Measurements from ENCODE around the gene OXGR1.

The OXGR1 gene

GRCh38 chr13:97023117-97023516 is 28.8 kb upstream of the OXGR1 start:
- no peak overlapping the region for H3K4me3 ChIP-seq (ENCODE audit: low read depth, low read length)
- no peak for TF ChIP-seq CTCF (IDR thresholded peaks at IDR 0.05; ENCODE audit: borderline replicate concordance, insufficient read depth, low read depth, low read length)

- no peak overlapping the region for H3K4me3 ChIP-seq (ENCODE audit: low read depth, low read length)
- no peak for TF ChIP-seq CTCF (IDR thresholded peaks at IDR 0.05; ENCODE audit: borderline replicate concordance, insufficient read depth, low read depth, low read length)
Observed at GRCh38 chr13:97021241-97021640, 27.0 kb upstream of the OXGR1 start.

- no peak overlapping the region for H3K4me3 ChIP-seq (ENCODE audit: low read depth, low read length)
- no peak for TF ChIP-seq CTCF (IDR thresholded peaks at IDR 0.05; ENCODE audit: borderline replicate concordance, insufficient read depth, low read depth, low read length)
Observed at GRCh38 chr13:97020689-97021240, 26.5 kb upstream of the OXGR1 start.

GRCh38 chr13:97020194-97020593 is 25.9 kb upstream of the OXGR1 start:
- H3K4me3 ChIP-seq (ENCODE audit: low read depth, low read length): no peak overlapping the region
- no peak for TF ChIP-seq CTCF (IDR thresholded peaks at IDR 0.05; ENCODE audit: borderline replicate concordance, insufficient read depth, low read depth, low read length)

- H3K4me3 ChIP-seq (ENCODE audit: low read depth, low read length): no peak overlapping the region
- TF ChIP-seq CTCF (IDR thresholded peaks at IDR 0.05; ENCODE audit: borderline replicate concordance, insufficient read depth, low read depth, low read length): no peak
Observed at GRCh38 chr13:97019236-97019635, 25.0 kb upstream of the OXGR1 start.

GRCh38 chr13:97018029-97018819 is 23.9 kb upstream of the OXGR1 start:
- peak; percentile 74; the same call in 1 of the 2 replicates for TF ChIP-seq CTCF (IDR thresholded peaks at IDR 0.05; ENCODE audit: borderline replicate concordance, insufficient read depth, low read depth, low read length)
- no peak overlapping the region for H3K4me3 ChIP-seq (ENCODE audit: low read depth, low read length)

GRCh38 chr13:97017322-97017721 is 23.0 kb upstream of the OXGR1 start:
- H3K4me3 ChIP-seq (ENCODE audit: low read depth, low read length): no peak overlapping the region
- TF ChIP-seq CTCF (IDR thresholded peaks at IDR 0.05; ENCODE audit: borderline replicate concordance, insufficient read depth, low read depth, low read length): no peak

Measured in GM12875 (cell line).